Adrenal gland (tissue), 5 donors: ENCODE results near the gene IBSP.

Experiments
- CTCF ChIP-seq, 6 experiments: fragments of 450-650 bp in 4 of 6; fragments of 200-600 bp in 2 of 6; sonication (generic) in 1 of 6; IDR thresholded peaks; 1 replicate in 5 of 6; 2 replicates in 1 of 6; pipeline versions ENCODE4 v1.5.1 to v1.8.0; 2016 to 2021; ENCODE audit warnings: antibody characterized with exemption in 6 of 6, mild to moderate bottlenecking in 2 of 6, moderate library complexity in 1 of 6
- POLR2A ChIP-seq, 2 donors: fragments of 450-650 bp; IDR thresholded peaks; one replicate each; pipeline ENCODE4 v1.6.1; 2017; ENCODE audit warnings: antibody characterized with exemption in 2 of 2, mild to moderate bottlenecking in 2 of 2, moderate library complexity in 1 of 2
- donor health status: DM: no; HTN: no; CAD: no.

DNA sequence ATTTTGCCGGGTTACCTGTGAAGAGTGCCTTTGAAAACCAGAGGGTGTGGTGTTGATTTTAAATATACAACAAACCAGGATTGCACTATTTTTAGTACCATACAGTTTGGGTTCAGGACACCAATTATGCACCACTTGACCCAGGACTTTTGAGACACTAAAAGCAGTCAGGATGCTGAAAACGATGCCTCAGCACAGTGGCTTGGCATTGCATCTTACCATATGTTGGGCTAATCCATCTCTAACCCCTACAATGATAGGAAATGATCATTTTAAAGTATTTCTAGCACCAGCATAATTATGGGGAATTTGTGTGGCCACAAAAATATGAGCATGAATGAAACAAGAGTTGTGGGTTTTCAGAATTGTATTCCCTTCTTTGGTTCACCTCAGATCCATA lies 4.1 kb downstream of the IBSP start:
- TF ChIP-seq CTCF (IDR thresholded peaks at IDR 0.05): no peak
- no peak for TF ChIP-seq POLR2A (IDR thresholded peaks at IDR 0.05)
